ENCODE results near the gene ITIH2. TPM values are rescaled to one million over a fixed set of nuclear protein-coding genes. Genes with fewer than 3 reads are reported as not detected.

Gene ITIH2
- total and polyA plus RNA-seq, 2 of the 8 experiments (the other 6 are each of a cell fraction or from before 2014, with no cell fraction given), result not detected

DNA sequence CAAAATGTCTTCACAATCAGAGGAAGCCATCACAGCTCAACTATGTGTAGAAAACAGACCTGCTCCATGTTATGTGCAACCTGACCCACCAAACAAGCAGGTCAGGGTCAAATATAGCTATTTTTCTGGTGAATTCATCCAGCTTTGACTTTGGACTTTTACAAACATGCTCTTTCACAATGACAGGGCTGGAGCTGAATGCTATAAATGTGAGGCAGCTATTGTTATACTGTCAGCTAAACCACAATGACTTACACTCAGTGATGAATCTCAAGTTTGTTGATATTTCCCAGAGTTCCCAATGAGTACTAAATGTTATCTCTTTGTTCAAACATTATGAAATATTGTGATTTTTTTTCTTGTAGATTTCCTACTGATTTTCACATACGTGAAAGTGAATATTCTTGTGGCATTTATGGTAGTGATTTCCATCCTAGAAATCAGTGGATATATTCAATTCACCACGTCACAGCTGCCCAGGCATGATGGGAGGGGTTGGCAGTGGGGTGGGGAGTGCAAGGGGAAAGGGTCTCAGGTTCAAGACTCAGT, 2.5 kb upstream of the ITIH2 start:
- WGBS, 2 experiments (ENCODE audit: extremely low coverage in 1 of 2, insufficient coverage in 1 of 2, insufficient read length in 1 of 2, insufficient replicate concordance in 2 of 2, low coverage in 1 of 2, low lambda C conversion rate in 2 of 2, missing lambda C conversion rate in 1 of 2), result 67% methylated on average over 2 of the region's 2 CpGs; no CpG with 5 or more reads in 1 of the 2 experiments
- ChIA-PET POLR2A (ENCODE audit: partially characterized antibody) (no interaction called here), CTCF (ENCODE audit: partially characterized antibody) (interaction anchor here (0.6 to 3.7 kb wide), 3 partner anchors 12 to 1031 kb away, joined by 3 to 24 read pairs (median 4); no protein-coding TSS in a partner anchor)
- TF ChIP-seq CREB1 (IDR thresholded peaks at IDR 0.05) (no peak), RBBP5 (IDR thresholded peaks at IDR 0.05; ENCODE audit: borderline replicate concordance, low read depth, low read length) (no peak), NANOG (IDR thresholded peaks at IDR 0.05; ENCODE audit: insufficient read depth, low read depth, low read length, poor library complexity, severe bottlenecking) (no peak), TCF12 (IDR thresholded peaks at IDR 0.05; ENCODE audit: low read depth, low read length) (no peak), YY1 (IDR thresholded peaks at IDR 0.05; ENCODE audit: low read depth, low read length) (no peak), CBX8 (IDR thresholded peaks at IDR 0.05; ENCODE audit: borderline replicate concordance, low read depth, low read length) (no peak), SAP30 (IDR thresholded peaks at IDR 0.05; ENCODE audit: insufficient read depth, insufficient replicate concordance, low read length) (no peak), JUN (IDR thresholded peaks at IDR 0.05; ENCODE audit: low read depth, low read length) (no peak), CBX5 (IDR thresholded peaks at IDR 0.05; ENCODE audit: low read depth, low read length) (no peak), RNF2 (IDR thresholded peaks at IDR 0.05; ENCODE audit: borderline replicate concordance, low read depth, low read length, missing control alignments, poor library complexity, severe bottlenecking) (no peak), FOSL1 (IDR thresholded peaks at IDR 0.05; ENCODE audit: insufficient read depth, low read depth, low read length) (no peak), ASH2L (IDR thresholded peaks at IDR 0.05; ENCODE audit: low read length) (no peak), GABPA (IDR thresholded peaks at IDR 0.05; ENCODE audit: borderline replicate concordance, insufficient read depth, low read length) (no peak)

More for the DNA sequence above, 2.5 kb upstream of the ITIH2 start:
- Histone ChIP-seq H2BK20ac (ENCODE audit: low read length) (no peak overlapping the region), H3K4ac (replicated peaks; ENCODE audit: insufficient read length, low read depth, low read length) (no peak overlapping the region), H3K4me2 (ENCODE audit: insufficient read depth in 1 of 2, low read depth in 2 of 2, low read length in 2 of 2) (no peak overlapping the region), H3K9ac (replicated peaks in 1 of 4; ENCODE audit: extremely low read depth in 1 of 4, low read depth in 3 of 4, low read length in 3 of 4) (no peak overlapping the region), H4K8ac (ENCODE audit: extremely low read depth, insufficient read depth, low read length) (no peak overlapping the region), H3K4me3 (ENCODE audit: extremely low read depth in 1 of 4, insufficient read depth in 2 of 4, low read depth in 3 of 4, low read length in 4 of 4) (no peak overlapping the region), H2BK5ac (ENCODE audit: low read depth, low read length) (no peak overlapping the region), H3K9me3 (ENCODE audit: insufficient read depth in 2 of 2, low read depth in 1 of 2, low read length in 1 of 2) (no peaks in the 10 kb centered on the region), H3K18ac (ENCODE audit: extremely low read depth, low read length) (no peak overlapping the region), H2AFZ (ENCODE audit: low read length) (no peak overlapping the region), H3K56ac (replicated peaks; ENCODE audit: insufficient read length, low read depth, low read length) (no peak overlapping the region), H2BK15ac (ENCODE audit: low read length) (no peak overlapping the region), H3K79me2 (ENCODE audit: control insufficient read depth in 1 of 2, insufficient read depth in 2 of 2, low read length in 2 of 2) (no peaks in the 10 kb centered on the region), H3K23ac (ENCODE audit: insufficient read length) (no peak overlapping the region), H2BK120ac (replicated peaks; ENCODE audit: low read depth, low read length) (no peak overlapping the region), H4K20me1 (replicated peaks in 1 of 2; ENCODE audit: control insufficient read depth in 1 of 2, insufficient read depth in 2 of 2, low read length in 2 of 2) (no peaks in the 10 kb centered on the region), H3K27ac (ENCODE audit: low read depth, low read length) (no peak overlapping the region), H3K79me1 (ENCODE audit: low read depth, low read length) (no peaks in the 10 kb centered on the region), H3K4me1 (replicated peaks in 1 of 4; ENCODE audit: control insufficient read depth in 3 of 4, insufficient read depth in 4 of 4, low read length in 3 of 4) (no peaks in the 10 kb centered on the region), H4K5ac (ENCODE audit: insufficient read length, low read depth, low read length) (no peak overlapping the region), H2AK5ac (ENCODE audit: low read depth, low read length) (no peak overlapping the region), H3K14ac (ENCODE audit: insufficient read length) (no peak overlapping the region), H3K23me2 (ENCODE audit: low read depth, low read length) (no peaks in the 10 kb centered on the region; the same call in 1 of the 2 replicates), H4K91ac (replicated peaks; ENCODE audit: insufficient read length, low read length) (no peak overlapping the region), H3K36me3 (ENCODE audit: control insufficient read depth in 2 of 4, insufficient read depth in 4 of 4, low read length in 3 of 4) (no peaks in the 10 kb centered on the region), H3K27me3 (replicated peaks in 1 of 4; ENCODE audit: control insufficient read depth in 3 of 4, extremely low read depth in 1 of 4, insufficient read depth in 3 of 4, low read length in 3 of 4) (no peaks in the 10 kb centered on the region), H2BK12ac (ENCODE audit: low read depth, low read length) (no peak overlapping the region)
- FAIRE-seq (no peak), DNase-seq (ENCODE audit: low read depth in 1 of 2, low spot score in 2 of 2) (no peak)

Data from H1 (cell line).